ENCODE results near the gene SOCS6. TPM values are rescaled to one million over a fixed set of nuclear protein-coding genes. Genes with fewer than 3 reads are reported as not detected.

Gene SOCS6
- total RNA-seq, 1 experiment from 2014 or later, result 53.4 TPM

DNA sequence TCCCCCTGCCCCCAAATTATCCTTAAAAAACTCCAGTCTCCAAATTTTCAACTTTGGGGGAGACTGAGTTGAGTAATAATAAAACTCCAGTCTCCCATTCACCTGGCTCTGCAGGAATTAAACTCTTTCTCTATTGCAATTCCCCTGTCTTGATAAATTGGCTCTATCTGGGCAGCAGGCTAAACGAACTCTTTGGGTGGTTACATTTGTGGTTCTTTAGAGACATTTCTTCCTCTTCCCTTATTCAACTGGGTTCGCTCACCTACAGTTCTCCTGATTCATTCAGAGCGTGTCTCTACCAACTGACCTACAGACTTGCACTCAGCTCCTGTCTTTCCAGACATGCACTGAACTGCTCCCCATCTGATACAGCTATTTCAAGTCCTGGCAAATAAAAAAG lies 17.1 kb upstream of the SOCS6 start:
- Histone ChIP-seq H3K36me3 (ENCODE audit: control insufficient read depth in 1 of 2, insufficient read depth in 2 of 2, low read length in 2 of 2) (no peaks in the 10 kb centered on the region), H3K27ac (ENCODE audit: low read depth, low read length) (no peak overlapping the region), H2AFZ (ENCODE audit: low read depth, low read length, poor library complexity, severe bottlenecking) (no peak overlapping the region), H3K4me3 (replicated peaks in 1 of 2; ENCODE audit: low read depth in 1 of 2, low read length in 2 of 2) (no peak overlapping the region), H3K9me2 (ENCODE audit: insufficient read depth) (no peaks in the 10 kb centered on the region; the same call in 1 of the 2 replicates), H3K9ac (ENCODE audit: low read length) (no peak overlapping the region), H3K9me3 (ENCODE audit: control insufficient read depth in 1 of 2, insufficient read depth in 1 of 2, low read depth in 1 of 2, low read length in 2 of 2) (peaks cover 6 to 17% of the 10 kb centered on the region in 2 experiments; a peak in 2 of 4 replicates), H3K4me2 (ENCODE audit: low read length) (no peak overlapping the region), H3K27me3 (ENCODE audit: insufficient read depth, low read length) (no peaks in the 10 kb centered on the region), H3K4me1 (ENCODE audit: control insufficient read depth in 1 of 2, insufficient read depth in 2 of 2, low read length in 2 of 2) (peaks cover 7 to 9% of the 10 kb centered on the region in 2 experiments), H4K20me1 (ENCODE audit: insufficient read depth) (no peaks in the 10 kb centered on the region), H3K79me2 (ENCODE audit: insufficient read depth, low read length) (no peaks in the 10 kb centered on the region)
- no TSS peak for BruUV-seq (replicated peaks)
- POLR2A ChIA-PET, result no interaction called here
- ATAC-seq, result no peak
- CTCF ChIA-PET, result no interaction called here
- RAD21 ChIA-PET (ENCODE audit: low non-redundant PET in 1 of 2, low total read pairs in 2 of 2, uncharacterized antibody in 2 of 2, unreplicated experiment in 2 of 2), result no interaction called here
- intact Hi-C loops (cut with micrococcal nuclease), result no loop called here
- TF ChIP-seq, protein P1, sequence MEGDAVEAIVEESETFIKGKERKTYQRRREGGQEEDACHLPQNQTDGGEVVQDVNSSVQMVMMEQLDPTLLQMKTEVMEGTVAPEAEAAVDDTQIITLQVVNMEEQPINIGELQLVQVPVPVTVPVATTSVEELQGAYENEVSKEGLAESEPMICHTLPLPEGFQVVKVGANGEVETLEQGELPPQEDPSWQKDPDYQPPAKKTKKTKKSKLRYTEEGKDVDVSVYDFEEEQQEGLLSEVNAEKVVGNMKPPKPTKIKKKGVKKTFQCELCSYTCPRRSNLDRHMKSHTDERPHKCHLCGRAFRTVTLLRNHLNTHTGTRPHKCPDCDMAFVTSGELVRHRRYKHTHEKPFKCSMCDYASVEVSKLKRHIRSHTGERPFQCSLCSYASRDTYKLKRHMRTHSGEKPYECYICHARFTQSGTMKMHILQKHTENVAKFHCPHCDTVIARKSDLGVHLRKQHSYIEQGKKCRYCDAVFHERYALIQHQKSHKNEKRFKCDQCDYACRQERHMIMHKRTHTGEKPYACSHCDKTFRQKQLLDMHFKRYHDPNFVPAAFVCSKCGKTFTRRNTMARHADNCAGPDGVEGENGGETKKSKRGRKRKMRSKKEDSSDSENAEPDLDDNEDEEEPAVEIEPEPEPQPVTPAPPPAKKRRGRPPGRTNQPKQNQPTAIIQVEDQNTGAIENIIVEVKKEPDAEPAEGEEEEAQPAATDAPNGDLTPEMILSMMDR (IDR thresholded peaks at IDR 0.05 in 2 of 3, conservative IDR thresholded peaks at IDR 0.05 in 1 of 3; ENCODE audit: borderline replicate concordance in 1 of 3, insufficient read depth in 1 of 3, low read depth in 2 of 3, low read length in 2 of 3), result no peak
- TF ChIP-seq, protein P2, sequence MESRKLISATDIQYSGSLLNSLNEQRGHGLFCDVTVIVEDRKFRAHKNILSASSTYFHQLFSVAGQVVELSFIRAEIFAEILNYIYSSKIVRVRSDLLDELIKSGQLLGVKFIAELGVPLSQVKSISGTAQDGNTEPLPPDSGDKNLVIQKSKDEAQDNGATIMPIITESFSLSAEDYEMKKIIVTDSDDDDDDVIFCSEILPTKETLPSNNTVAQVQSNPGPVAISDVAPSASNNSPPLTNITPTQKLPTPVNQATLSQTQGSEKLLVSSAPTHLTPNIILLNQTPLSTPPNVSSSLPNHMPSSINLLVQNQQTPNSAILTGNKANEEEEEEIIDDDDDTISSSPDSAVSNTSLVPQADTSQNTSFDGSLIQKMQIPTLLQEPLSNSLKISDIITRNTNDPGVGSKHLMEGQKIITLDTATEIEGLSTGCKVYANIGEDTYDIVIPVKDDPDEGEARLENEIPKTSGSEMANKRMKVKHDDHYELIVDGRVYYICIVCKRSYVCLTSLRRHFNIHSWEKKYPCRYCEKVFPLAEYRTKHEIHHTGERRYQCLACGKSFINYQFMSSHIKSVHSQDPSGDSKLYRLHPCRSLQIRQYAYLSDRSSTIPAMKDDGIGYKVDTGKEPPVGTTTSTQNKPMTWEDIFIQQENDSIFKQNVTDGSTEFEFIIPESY (IDR thresholded peaks at IDR 0.05; ENCODE audit: extremely low read depth, insufficient replicate concordance, low read length), result no peak
- peak; percentile 49; the same call in 1 of the 2 replicates for TF ChIP-seq CBX3 (IDR thresholded peaks at IDR 0.05; ENCODE audit: low read depth)
- TF ChIP-seq SP1 (IDR thresholded peaks at IDR 0.05; ENCODE audit: low read depth), result no peak
- DNase-seq (ENCODE audit: low read depth, low spot score), result no peak

DNA sequence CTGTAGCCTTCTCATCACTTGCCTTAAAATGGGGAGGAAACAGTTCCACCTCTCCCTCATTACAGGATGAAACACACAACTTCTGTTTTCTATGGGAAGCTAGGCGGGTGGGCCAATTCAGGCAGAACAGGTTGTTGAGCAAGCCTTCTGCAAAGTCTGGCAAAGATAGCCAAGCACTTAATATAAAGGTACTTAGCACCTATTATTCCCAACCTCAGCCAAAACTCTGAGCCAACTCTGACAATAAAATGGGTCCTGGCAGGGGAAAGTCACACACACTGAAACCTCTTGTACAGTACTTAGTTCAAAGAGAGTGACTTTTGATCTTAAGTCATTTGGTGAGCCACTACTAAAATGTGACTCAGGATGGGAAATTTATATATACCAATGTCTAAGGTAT lies 15.8 kb upstream of the SOCS6 start:
- Histone ChIP-seq H3K79me2 (ENCODE audit: insufficient read depth, low read length) (no peaks in the 10 kb centered on the region), H3K9me3 (ENCODE audit: control insufficient read depth in 1 of 2, insufficient read depth in 1 of 2, low read depth in 1 of 2, low read length in 2 of 2) (peaks cover 6 to 17% of the 10 kb centered on the region in 2 experiments; a peak in 2 of 4 replicates), H3K36me3 (ENCODE audit: control insufficient read depth in 1 of 2, insufficient read depth in 2 of 2, low read length in 2 of 2) (no peaks in the 10 kb centered on the region), H3K4me2 (ENCODE audit: low read length) (no peak overlapping the region), H3K9me2 (ENCODE audit: insufficient read depth) (no peaks in the 10 kb centered on the region; the same call in 1 of the 2 replicates), H3K4me3 (replicated peaks in 1 of 2; ENCODE audit: low read depth in 1 of 2, low read length in 2 of 2) (no peak overlapping the region), H3K27me3 (ENCODE audit: insufficient read depth, low read length) (no peaks in the 10 kb centered on the region), H2AFZ (ENCODE audit: low read depth, low read length, poor library complexity, severe bottlenecking) (no peak overlapping the region), H4K20me1 (ENCODE audit: insufficient read depth) (no peaks in the 10 kb centered on the region), H3K9ac (ENCODE audit: low read length) (no peak overlapping the region), H3K4me1 (ENCODE audit: control insufficient read depth in 1 of 2, insufficient read depth in 2 of 2, low read length in 2 of 2) (peaks cover 14 to 16% of the 10 kb centered on the region in 2 experiments), H3K27ac (ENCODE audit: low read depth, low read length) (no peak overlapping the region)
- no peak for TF ChIP-seq RAD21 (IDR thresholded peaks at IDR 0.05; ENCODE audit: low read depth)
- TF ChIP-seq ZNF274 (IDR thresholded peaks at IDR 0.05; ENCODE audit: low read depth, low read length), result no peak
- TF ChIP-seq SIN3A (IDR thresholded peaks at IDR 0.05; ENCODE audit: low read depth), result no peak
- TF ChIP-seq POLR2A (IDR thresholded peaks at IDR 0.05; ENCODE audit: borderline replicate concordance, extremely low read depth, insufficient read depth, insufficient read length), result no peak
- no peak for TF ChIP-seq CEBPB (IDR thresholded peaks at IDR 0.05; ENCODE audit: low read depth)
- TF ChIP-seq, protein P1 (IDR thresholded peaks at IDR 0.05 in 2 of 3, conservative IDR thresholded peaks at IDR 0.05 in 1 of 3; ENCODE audit: borderline replicate concordance in 1 of 3, insufficient read depth in 1 of 3, low read depth in 2 of 3, low read length in 2 of 3), result no peak
- TF ChIP-seq SP1 (IDR thresholded peaks at IDR 0.05; ENCODE audit: low read depth), result no peak
- TF ChIP-seq YY1 (IDR thresholded peaks at IDR 0.05; ENCODE audit: extremely low read depth, insufficient replicate concordance, low read depth, low read length), result no peak
- TF ChIP-seq, protein P3, sequence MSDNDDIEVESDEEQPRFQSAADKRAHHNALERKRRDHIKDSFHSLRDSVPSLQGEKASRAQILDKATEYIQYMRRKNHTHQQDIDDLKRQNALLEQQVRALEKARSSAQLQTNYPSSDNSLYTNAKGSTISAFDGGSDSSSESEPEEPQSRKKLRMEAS (IDR thresholded peaks at IDR 0.05), result no peak
- TF ChIP-seq ELF1 (IDR thresholded peaks at IDR 0.05; ENCODE audit: borderline replicate concordance, low read depth), result no peak
- ChIA-PET POLR2A (no interaction called here), RAD21 (ENCODE audit: low non-redundant PET in 1 of 2, low total read pairs in 2 of 2, uncharacterized antibody in 2 of 2, unreplicated experiment in 2 of 2) (no interaction called here), CTCF (no interaction called here)
- intact Hi-C loops (cut with micrococcal nuclease), result no loop called here
- no peak for DNase-seq (ENCODE audit: low read depth, low spot score)
- BruUV-seq (replicated peaks), result no TSS peak
- no peak for ATAC-seq

Data from HCT116 (cell line).